IPS-15b (cell line): Measurements from ENCODE around the gene LHX1.

ENCODE experiments used
- H3K27me3 ChIP-seq: one replicate; pipeline ENCODE4 v1.6.1; 2013; ENCODE audit warnings: low read length; ENCODE audit not compliant: control insufficient read depth, insufficient read depth
- H3K36me3 ChIP-seq: one replicate; pipeline ENCODE4 v1.6.1; 2013; ENCODE audit warnings: low read length; ENCODE audit not compliant: control insufficient read depth, insufficient read depth
- H3K4me1 ChIP-seq: one replicate; pipeline ENCODE4 v1.6.1; 2013; ENCODE audit warnings: mild to moderate bottlenecking, low read length; ENCODE audit not compliant: control insufficient read depth, insufficient read depth
- H3K4me3 ChIP-seq: one replicate; pipeline ENCODE4 v1.5.1; 2013; ENCODE audit warnings: low read depth, low read length
- H3K9ac ChIP-seq: one replicate; pipeline ENCODE4 v1.6.1; 2013; ENCODE audit warnings: low read depth, mild to moderate bottlenecking, low read length
- H3K9me3 ChIP-seq: one replicate; pipeline ENCODE4 v1.6.1; 2013; ENCODE audit warnings: mild to moderate bottlenecking, low read length; ENCODE audit not compliant: control insufficient read depth, insufficient read depth

Gene LHX1

GRCh38 chr17:36926701-36927100 lies 10.6 kb upstream of the LHX1 start:
- no peak overlapping the region for H3K4me3 ChIP-seq
- peaks cover 57% of the 10 kb centered on the region for H3K27me3 ChIP-seq
- H3K9me3 ChIP-seq = no peaks in the 10 kb centered on the region
- H3K36me3 ChIP-seq = no peaks in the 10 kb centered on the region
- H3K9ac ChIP-seq = no peak overlapping the region
- peaks cover 28% of the 10 kb centered on the region for H3K4me1 ChIP-seq

- Histone ChIP-seq H3K4me1 (peaks cover 31% of the 10 kb centered on the region), H3K4me3 (peak overlapping the region; percentile 43), H3K36me3 (no peaks in the 10 kb centered on the region), H3K27me3 (peaks cover 75% of the 10 kb centered on the region), H3K9ac (no peak overlapping the region), H3K9me3 (no peaks in the 10 kb centered on the region)
Measured at GRCh38 chr17:36928471-36929345, 8.6 kb upstream of the LHX1 start.

GRCh38 chr17:36929851-36930582 lies 7.3 kb upstream of the LHX1 start:
- H3K36me3 ChIP-seq = no peaks in the 10 kb centered on the region
- H3K27me3 ChIP-seq = peaks cover 88% of the 10 kb centered on the region
- no peak overlapping the region for H3K9ac ChIP-seq
- H3K4me1 ChIP-seq = peaks cover 31% of the 10 kb centered on the region
- no peak overlapping the region for H3K4me3 ChIP-seq
- no peaks in the 10 kb centered on the region for H3K9me3 ChIP-seq

GRCh38 chr17:36930583-36930900 lies 6.7 kb upstream of the LHX1 start:
- Histone ChIP-seq H3K9ac (no peak overlapping the region), H3K4me3 (peak overlapping the region; percentile 43), H3K27me3 (peaks cover 89% of the 10 kb centered on the region), H3K4me1 (peaks cover 31% of the 10 kb centered on the region), H3K9me3 (no peaks in the 10 kb centered on the region), H3K36me3 (no peaks in the 10 kb centered on the region)

- Histone ChIP-seq H3K9me3 (no peaks in the 10 kb centered on the region), H3K9ac (no peak overlapping the region), H3K4me3 (peak overlapping the region; percentile 43), H3K27me3 (peaks cover 93% of the 10 kb centered on the region), H3K4me1 (peaks cover 31% of the 10 kb centered on the region), H3K36me3 (no peaks in the 10 kb centered on the region)
Measured at GRCh38 chr17:36931096-36931696, 6.1 kb upstream of the LHX1 start.

GRCh38 chr17:36931697-36932382 lies 5.4 kb upstream of the LHX1 start:
- Histone ChIP-seq H3K9ac (no peak overlapping the region), H3K36me3 (no peaks in the 10 kb centered on the region), H3K9me3 (no peaks in the 10 kb centered on the region), H3K27me3 (peaks cover 95% of the 10 kb centered on the region), H3K4me1 (peaks cover 31% of the 10 kb centered on the region), H3K4me3 (peak overlapping the region; percentile 43)

GRCh38 chr17:36932383-36932693 lies 4.9 kb upstream of the LHX1 start:
- Histone ChIP-seq H3K4me3 (peak overlapping the region; percentile 43), H3K4me1 (peaks cover 31% of the 10 kb centered on the region), H3K9ac (no peak overlapping the region), H3K36me3 (no peaks in the 10 kb centered on the region), H3K9me3 (no peaks in the 10 kb centered on the region), H3K27me3 (peaks cover 95% of the 10 kb centered on the region)

GRCh38 chr17:36932694-36933511 lies 4.4 kb upstream of the LHX1 start:
- Histone ChIP-seq H3K9me3 (no peaks in the 10 kb centered on the region), H3K27me3 (peaks cover 96% of the 10 kb centered on the region), H3K4me3 (peak overlapping the region; percentile 67), H3K36me3 (no peaks in the 10 kb centered on the region), H3K4me1 (peaks cover 29% of the 10 kb centered on the region), H3K9ac (no peak overlapping the region)

GRCh38 chr17:36933512-36934143 lies 3.6 kb upstream of the LHX1 start:
- H3K4me1 ChIP-seq = peaks cover 24% of the 10 kb centered on the region
- H3K9me3 ChIP-seq = no peaks in the 10 kb centered on the region

GRCh38 chr17:36934144-36934691 lies 3.1 kb upstream of the LHX1 start:
- H3K27me3 ChIP-seq = peaks cover 96% of the 10 kb centered on the region

More at GRCh38 chr17:36933512-36934143, 3.6 kb upstream of the LHX1 start:
- Histone ChIP-seq H3K36me3 (no peaks in the 10 kb centered on the region), H3K9ac (no peak overlapping the region), H3K4me3 (peak overlapping the region; percentile 67), H3K27me3 (peaks cover 96% of the 10 kb centered on the region)

More at GRCh38 chr17:36934144-36934691, 3.1 kb upstream of the LHX1 start:
- Histone ChIP-seq H3K9me3 (no peaks in the 10 kb centered on the region), H3K9ac (no peak overlapping the region), H3K4me1 (peaks cover 21% of the 10 kb centered on the region), H3K36me3 (no peaks in the 10 kb centered on the region), H3K4me3 (peak overlapping the region; percentile 67)
